NCI-H69 (cell line): ENCODE data around the gene PGA4.
A peak's percentile ranks its signal among the peaks of the same experiment; 100 is the strongest.
"Not testable (repeated sequence)": the region's sequence is repeated elsewhere in the genome, so short reads cannot be mapped to it uniquely, and the experiment has no call there.

Source experiments
- DNase-seq: peaks from one replicate; lab custom pipeline; 2025; lab: John Stamatoyannopoulos, UW

Gene PGA4

GRCh38 chr11:61204502-61205059 lies 17.6 kb upstream of the PGA4 start:
- DNase-seq, result peak; percentile 38

- DNase-seq, result not testable (repeated sequence)
Measured at GRCh38 chr11:61207636-61208310, 14.4 kb upstream of the PGA4 start.

- not testable (repeated sequence) for DNase-seq
Measured at GRCh38 chr11:61210629-61211028, 11.5 kb upstream of the PGA4 start.

- not testable (repeated sequence) for DNase-seq
Measured at GRCh38 chr11:61211327-61211952, 10.7 kb upstream of the PGA4 start.

GRCh38 chr11:61212202-61212601 lies 9.9 kb upstream of the PGA4 start:
- DNase-seq, result not testable (repeated sequence)

GRCh38 chr11:61213711-61214324 lies 8.3 kb upstream of the PGA4 start:
- not testable (repeated sequence) for DNase-seq

GRCh38 chr11:61218306-61218705 lies 3.8 kb upstream of the PGA4 start:
- DNase-seq, result not testable (repeated sequence)

- DNase-seq, result not testable (repeated sequence)
Measured at GRCh38 chr11:61219016-61219415, 3.1 kb upstream of the PGA4 start.

GRCh38 chr11:61222692-61223091 lies 545 bp downstream of the PGA4 start:
- not testable (repeated sequence) for DNase-seq

GRCh38 chr11:61226457-61227137 lies 4.5 kb downstream of the PGA4 start:
- DNase-seq, result not testable (repeated sequence)

GRCh38 chr11:61229458-61229857 lies 7.3 kb downstream of the PGA4 start:
- not testable (repeated sequence) for DNase-seq

- DNase-seq, result not testable (repeated sequence)
Measured at GRCh38 chr11:61231033-61231432, 8.9 kb downstream of the PGA4 start.

GRCh38 chr11:61231585-61231984 lies 9.4 kb downstream of the PGA4 start:
- not testable (repeated sequence) for DNase-seq

GRCh38 chr11:61232548-61233145 lies 10.5 kb downstream of the PGA4 start:
- DNase-seq, result not testable (repeated sequence)

- DNase-seq, result not testable (repeated sequence)
Measured at GRCh38 chr11:61237130-61237529, 15.0 kb downstream of the PGA4 start.

- DNase-seq, result not testable (repeated sequence)
Measured at GRCh38 chr11:61240288-61240687, 18.1 kb downstream of the PGA4 start.

- DNase-seq, result not testable (repeated sequence)
Measured at GRCh38 chr11:61240875-61241274, 18.7 kb downstream of the PGA4 start, which contains the start of gene PGA5. PGA5 (plus strand) TSS chr11:61241175; CDS start chr11:61241227, 52 bp downstream.

GRCh38 chr11:61241526-61241925 lies 19.4 kb downstream of the PGA4 start:
- not testable (repeated sequence) for DNase-seq

GRCh38 chr11:61245284-61245964 lies 23.3 kb downstream of the PGA4 start:
- not testable (repeated sequence) for DNase-seq

- DNase-seq, result not testable (repeated sequence)
Measured at GRCh38 chr11:61248071-61248470, 25.9 kb downstream of the PGA4 start.

- not testable (repeated sequence) for DNase-seq
Measured at GRCh38 chr11:61249201-61249600, 27.1 kb downstream of the PGA4 start.
